ENCODE data around the gene ADGRG3. TPM values are rescaled to one million over a fixed set of nuclear protein-coding genes. Genes with fewer than 3 reads are reported as not detected.
"Not testable (repeated sequence)": the region's sequence is repeated elsewhere in the genome, so short reads cannot be mapped to it uniquely, and the experiment has no call there.

Gene ADGRG3
- total RNA-seq, 3 donors from 2014 or later, result 0.84 to 3.4 (median 1.8) TPM

DNA sequence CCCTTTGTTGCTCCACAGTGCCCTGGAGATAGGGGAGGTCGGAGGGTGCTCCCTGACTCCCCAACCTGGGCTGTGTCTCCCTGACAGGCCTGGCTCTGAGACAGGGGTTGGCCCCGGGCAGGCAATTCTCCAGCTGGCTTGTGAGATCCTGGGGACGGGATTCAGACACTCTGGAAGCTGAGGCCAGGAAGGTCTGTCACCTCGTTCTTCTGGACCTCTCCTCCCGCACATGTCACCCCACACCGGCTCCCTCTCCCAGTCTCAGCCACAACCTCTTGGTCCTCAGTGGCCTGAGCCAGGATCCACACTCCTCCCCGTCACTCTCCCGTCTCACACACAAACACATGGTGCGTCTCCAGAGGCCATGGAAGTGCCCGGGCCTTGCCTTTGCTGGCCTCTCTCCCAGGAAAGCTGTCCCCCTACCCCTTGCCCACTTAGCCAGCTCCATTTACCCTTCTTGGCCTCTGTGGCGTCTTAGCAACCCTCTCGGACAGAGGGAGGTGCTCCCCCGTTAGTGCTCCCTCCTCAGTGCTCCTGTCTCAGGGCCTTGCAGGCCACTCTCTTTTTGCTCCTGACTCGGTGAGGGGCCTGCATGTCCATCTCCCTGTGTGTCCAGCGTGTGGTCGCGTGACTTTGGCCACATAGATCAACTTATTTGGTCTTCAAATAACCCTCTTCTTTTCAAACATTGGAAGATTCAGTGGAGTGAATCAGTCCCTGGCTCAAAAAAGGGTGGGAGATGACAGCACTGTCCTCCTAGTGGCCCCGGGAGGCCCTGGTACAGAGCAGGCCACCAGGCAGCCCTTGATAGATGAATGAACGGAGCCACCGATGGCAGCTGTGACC lies 747 bp downstream of the ADGRG3 start:
- TF ChIP-seq, protein P1, sequence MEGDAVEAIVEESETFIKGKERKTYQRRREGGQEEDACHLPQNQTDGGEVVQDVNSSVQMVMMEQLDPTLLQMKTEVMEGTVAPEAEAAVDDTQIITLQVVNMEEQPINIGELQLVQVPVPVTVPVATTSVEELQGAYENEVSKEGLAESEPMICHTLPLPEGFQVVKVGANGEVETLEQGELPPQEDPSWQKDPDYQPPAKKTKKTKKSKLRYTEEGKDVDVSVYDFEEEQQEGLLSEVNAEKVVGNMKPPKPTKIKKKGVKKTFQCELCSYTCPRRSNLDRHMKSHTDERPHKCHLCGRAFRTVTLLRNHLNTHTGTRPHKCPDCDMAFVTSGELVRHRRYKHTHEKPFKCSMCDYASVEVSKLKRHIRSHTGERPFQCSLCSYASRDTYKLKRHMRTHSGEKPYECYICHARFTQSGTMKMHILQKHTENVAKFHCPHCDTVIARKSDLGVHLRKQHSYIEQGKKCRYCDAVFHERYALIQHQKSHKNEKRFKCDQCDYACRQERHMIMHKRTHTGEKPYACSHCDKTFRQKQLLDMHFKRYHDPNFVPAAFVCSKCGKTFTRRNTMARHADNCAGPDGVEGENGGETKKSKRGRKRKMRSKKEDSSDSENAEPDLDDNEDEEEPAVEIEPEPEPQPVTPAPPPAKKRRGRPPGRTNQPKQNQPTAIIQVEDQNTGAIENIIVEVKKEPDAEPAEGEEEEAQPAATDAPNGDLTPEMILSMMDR (IDR thresholded peaks at IDR 0.05), result no peak
- no peaks in the 10 kb centered on the region for H3K4me1 ChIP-seq (ENCODE audit: low read depth)
- no peaks in the 10 kb centered on the region for H3K36me3 ChIP-seq (ENCODE audit: low read depth)
- intact Hi-C loops (cut with DNase I, micrococcal nuclease), result no loop called here
- no peak for DNase-seq
- H3K9me3 ChIP-seq, result no peaks in the 10 kb centered on the region
- no peak overlapping the region for H3K4me3 ChIP-seq
- ATAC-seq, result no peak

DNA sequence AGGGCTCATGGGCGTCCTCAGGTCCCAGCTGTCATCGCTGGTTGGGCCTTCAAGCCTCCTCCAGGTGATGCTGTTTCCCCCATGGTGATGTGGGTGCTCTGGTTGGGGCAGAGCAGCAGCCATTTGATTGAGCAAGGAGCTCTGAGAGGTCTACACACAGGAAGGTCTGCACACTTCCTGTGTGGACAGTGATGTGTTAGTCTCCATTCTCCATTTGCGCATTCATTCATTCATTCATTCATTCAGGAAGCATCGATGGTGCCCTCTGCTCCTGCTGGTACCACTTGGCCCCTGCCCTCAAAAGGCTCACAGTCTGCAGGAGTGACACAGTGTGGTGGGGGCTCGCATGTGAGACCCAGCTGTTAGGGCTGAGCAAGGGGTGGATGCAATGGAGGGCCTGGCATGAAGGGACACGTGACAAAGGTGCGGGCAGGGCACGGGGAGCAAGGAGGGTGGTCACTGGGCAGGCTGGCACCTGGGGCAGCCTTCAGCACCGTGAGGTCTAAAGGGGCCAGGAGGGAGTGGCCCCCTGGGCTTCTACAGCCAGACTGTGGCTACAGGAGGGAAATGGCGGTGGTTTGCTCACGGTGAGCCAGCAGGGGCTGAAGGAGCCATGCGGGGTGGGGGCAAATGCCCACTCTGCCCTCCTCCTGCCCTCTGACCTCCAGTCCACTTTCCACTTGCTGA lies 1.5 kb downstream of the ADGRG3 start:
- Histone ChIP-seq H3K36me3 (ENCODE audit: low read depth) (no peaks in the 10 kb centered on the region), H3K4me3 (no peak overlapping the region), H3K4me1 (ENCODE audit: low read depth) (no peaks in the 10 kb centered on the region), H3K9me3 (no peaks in the 10 kb centered on the region)
- DNase-seq (no peak), ATAC-seq (no peak)
- intact Hi-C loops (cut with DNase I, micrococcal nuclease), result no loop called here
- TF ChIP-seq, protein P1 (IDR thresholded peaks at IDR 0.05), result no peak

DNA sequence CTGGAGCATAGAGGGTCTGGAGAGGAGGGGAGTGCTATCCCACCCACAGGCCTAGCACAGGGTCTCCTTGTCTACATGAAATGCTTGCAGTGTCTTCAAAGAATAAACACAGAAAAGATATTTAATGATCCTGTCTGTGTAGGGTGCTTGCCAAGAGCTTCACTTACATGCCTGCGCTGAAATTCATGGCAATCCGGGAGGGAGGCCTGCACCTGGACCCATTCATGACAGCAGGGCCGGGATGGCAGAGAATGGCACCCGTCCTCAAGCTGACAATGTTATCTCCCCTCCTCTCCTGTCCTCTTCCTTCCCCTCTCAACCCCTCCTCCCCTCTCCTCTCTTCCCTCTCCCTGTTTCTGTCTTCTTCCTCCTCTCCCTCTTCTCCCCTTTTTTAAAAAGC lies 2.1 kb downstream of the ADGRG3 start:
- no peak overlapping the region for H3K4me3 ChIP-seq
- TF ChIP-seq, protein P1 (IDR thresholded peaks at IDR 0.05), result no peak
- intact Hi-C loops (cut with DNase I, micrococcal nuclease), result no loop called here
- H3K4me1 ChIP-seq (ENCODE audit: low read depth), result no peaks in the 10 kb centered on the region
- ATAC-seq (no peak), DNase-seq (no peak)
- no peaks in the 10 kb centered on the region for H3K9me3 ChIP-seq
- H3K36me3 ChIP-seq (ENCODE audit: low read depth), result no peaks in the 10 kb centered on the region

DNA sequence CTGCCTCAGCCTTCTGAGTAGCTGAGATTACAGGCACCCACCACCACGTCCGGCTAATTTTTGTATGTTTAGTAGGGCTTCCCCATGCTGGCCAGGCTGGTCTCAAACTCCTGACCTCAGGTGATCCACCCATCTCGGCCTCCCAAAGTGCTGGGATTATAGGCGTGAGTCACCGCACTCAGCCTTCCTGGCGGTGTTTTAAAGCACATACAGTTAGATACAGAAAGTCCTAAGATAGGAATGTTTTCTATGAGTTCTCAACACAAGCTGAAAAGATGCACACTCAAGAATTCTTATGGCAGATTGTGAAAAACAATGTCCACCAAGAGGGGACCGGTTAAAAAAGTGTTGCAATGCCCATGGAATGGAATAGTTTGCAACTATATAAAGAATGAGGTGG lies 3.3 kb downstream of the ADGRG3 start:
- intact Hi-C loops (cut with DNase I, micrococcal nuclease); H3K4me1 ChIP-seq (ENCODE audit: low read depth); DNase-seq; ATAC-seq; H3K4me3 ChIP-seq; H3K36me3 ChIP-seq (ENCODE audit: low read depth); H3K9me3 ChIP-seq: not testable (repeated sequence)

DNA sequence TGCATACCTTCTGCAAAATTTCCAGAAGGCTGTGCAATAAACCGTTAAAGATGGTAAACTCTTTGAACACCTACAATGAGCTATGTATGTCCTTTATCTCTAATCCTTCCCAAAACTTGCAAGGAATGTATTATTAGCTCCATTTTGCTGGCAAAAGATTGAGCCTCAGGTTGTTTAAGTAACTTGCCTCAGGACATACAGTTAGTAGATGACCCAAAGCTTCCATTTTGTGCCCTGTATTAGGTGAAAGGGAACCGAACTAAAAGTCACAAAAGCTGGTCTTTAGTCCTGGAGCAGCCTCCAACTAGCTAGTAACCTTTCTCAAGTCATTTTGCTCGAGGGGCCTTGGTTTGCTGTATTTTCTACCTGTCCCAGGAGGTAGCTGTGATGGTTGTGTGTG lies 4.3 kb downstream of the ADGRG3 start:
- Histone ChIP-seq H3K4me1 (ENCODE audit: low read depth) (no peaks in the 10 kb centered on the region), H3K36me3 (ENCODE audit: low read depth) (no peaks in the 10 kb centered on the region), H3K4me3 (no peak overlapping the region), H3K9me3 (no peaks in the 10 kb centered on the region)
- intact Hi-C loops (cut with DNase I, micrococcal nuclease), result no loop called here
- DNase-seq, result no peak
- no peak for ATAC-seq
- TF ChIP-seq, protein P1 (IDR thresholded peaks at IDR 0.05), result no peak

DNA sequence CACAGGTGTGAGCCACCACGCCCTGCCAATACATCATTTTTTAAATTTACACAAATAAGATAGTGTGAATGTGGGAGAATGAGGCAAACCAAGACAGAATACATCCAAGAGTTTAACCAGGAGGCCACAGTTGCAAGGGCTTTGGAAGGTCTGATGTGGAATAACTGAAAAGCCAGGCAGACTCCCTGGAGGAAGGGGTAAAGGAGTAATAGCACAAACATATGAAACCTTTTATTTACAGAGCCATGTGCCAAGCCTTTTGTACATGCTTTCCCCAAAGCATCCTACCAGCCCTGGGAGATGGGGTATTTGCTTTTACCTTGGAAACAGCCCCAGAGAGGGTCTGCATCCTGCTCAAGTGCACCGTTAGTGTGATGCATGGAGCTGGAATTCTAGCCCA lies 4.7 kb downstream of the ADGRG3 start:
- ATAC-seq, result no peak
- no peak for DNase-seq
- Histone ChIP-seq H3K9me3 (no peaks in the 10 kb centered on the region), H3K36me3 (ENCODE audit: low read depth) (no peaks in the 10 kb centered on the region), H3K4me1 (ENCODE audit: low read depth) (no peaks in the 10 kb centered on the region), H3K4me3 (no peak overlapping the region)
- intact Hi-C loops (cut with DNase I, micrococcal nuclease), result no loop called here
- TF ChIP-seq, protein P1 (IDR thresholded peaks at IDR 0.05), result no peak
